Measurements from ENCODE around the gene ADAM33. TPM values are rescaled to one million over a fixed set of nuclear protein-coding genes. Genes with fewer than 3 reads are reported as not detected.

Gene ADAM33
- total RNA-seq, 1 experiment from 2014 or later: not detected

- TF ChIP-seq, protein P1, sequence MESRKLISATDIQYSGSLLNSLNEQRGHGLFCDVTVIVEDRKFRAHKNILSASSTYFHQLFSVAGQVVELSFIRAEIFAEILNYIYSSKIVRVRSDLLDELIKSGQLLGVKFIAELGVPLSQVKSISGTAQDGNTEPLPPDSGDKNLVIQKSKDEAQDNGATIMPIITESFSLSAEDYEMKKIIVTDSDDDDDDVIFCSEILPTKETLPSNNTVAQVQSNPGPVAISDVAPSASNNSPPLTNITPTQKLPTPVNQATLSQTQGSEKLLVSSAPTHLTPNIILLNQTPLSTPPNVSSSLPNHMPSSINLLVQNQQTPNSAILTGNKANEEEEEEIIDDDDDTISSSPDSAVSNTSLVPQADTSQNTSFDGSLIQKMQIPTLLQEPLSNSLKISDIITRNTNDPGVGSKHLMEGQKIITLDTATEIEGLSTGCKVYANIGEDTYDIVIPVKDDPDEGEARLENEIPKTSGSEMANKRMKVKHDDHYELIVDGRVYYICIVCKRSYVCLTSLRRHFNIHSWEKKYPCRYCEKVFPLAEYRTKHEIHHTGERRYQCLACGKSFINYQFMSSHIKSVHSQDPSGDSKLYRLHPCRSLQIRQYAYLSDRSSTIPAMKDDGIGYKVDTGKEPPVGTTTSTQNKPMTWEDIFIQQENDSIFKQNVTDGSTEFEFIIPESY (IDR thresholded peaks at IDR 0.05; ENCODE audit: extremely low read depth, insufficient replicate concordance, low read length): no peak
- TF ChIP-seq ELF1 (IDR thresholded peaks at IDR 0.05; ENCODE audit: borderline replicate concordance, low read depth) (no peak), FOSL1 (IDR thresholded peaks at IDR 0.05; ENCODE audit: low read depth) (no peak), CBX3 (IDR thresholded peaks at IDR 0.05; ENCODE audit: low read depth) (no peak), SIN3A (IDR thresholded peaks at IDR 0.05; ENCODE audit: low read depth) (no peak), POLR2A (IDR thresholded peaks at IDR 0.05; ENCODE audit: borderline replicate concordance, extremely low read depth, insufficient read depth, insufficient read length) (no peak), JUND (IDR thresholded peaks at IDR 0.05) (no peak)
Measured at GRCh38 chr20:3685341-3685740, 3.5 kb upstream of the ADAM33 start (continued).

GRCh38 chr20:3681352-3681930 is 369 bp downstream of the ADAM33 start:
- TF ChIP-seq, protein P2, sequence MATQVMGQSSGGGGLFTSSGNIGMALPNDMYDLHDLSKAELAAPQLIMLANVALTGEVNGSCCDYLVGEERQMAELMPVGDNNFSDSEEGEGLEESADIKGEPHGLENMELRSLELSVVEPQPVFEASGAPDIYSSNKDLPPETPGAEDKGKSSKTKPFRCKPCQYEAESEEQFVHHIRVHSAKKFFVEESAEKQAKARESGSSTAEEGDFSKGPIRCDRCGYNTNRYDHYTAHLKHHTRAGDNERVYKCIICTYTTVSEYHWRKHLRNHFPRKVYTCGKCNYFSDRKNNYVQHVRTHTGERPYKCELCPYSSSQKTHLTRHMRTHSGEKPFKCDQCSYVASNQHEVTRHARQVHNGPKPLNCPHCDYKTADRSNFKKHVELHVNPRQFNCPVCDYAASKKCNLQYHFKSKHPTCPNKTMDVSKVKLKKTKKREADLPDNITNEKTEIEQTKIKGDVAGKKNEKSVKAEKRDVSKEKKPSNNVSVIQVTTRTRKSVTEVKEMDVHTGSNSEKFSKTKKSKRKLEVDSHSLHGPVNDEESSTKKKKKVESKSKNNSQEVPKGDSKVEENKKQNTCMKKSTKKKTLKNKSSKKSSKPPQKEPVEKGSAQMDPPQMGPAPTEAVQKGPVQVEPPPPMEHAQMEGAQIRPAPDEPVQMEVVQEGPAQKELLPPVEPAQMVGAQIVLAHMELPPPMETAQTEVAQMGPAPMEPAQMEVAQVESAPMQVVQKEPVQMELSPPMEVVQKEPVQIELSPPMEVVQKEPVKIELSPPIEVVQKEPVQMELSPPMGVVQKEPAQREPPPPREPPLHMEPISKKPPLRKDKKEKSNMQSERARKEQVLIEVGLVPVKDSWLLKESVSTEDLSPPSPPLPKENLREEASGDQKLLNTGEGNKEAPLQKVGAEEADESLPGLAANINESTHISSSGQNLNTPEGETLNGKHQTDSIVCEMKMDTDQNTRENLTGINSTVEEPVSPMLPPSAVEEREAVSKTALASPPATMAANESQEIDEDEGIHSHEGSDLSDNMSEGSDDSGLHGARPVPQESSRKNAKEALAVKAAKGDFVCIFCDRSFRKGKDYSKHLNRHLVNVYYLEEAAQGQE (IDR thresholded peaks at IDR 0.05; ENCODE audit: low read depth): no peak
- TF ChIP-seq ZFX (IDR thresholded peaks at IDR 0.05) (no peak), RAD21 (IDR thresholded peaks at IDR 0.05; ENCODE audit: low read depth) (no peak), POLR2A (IDR thresholded peaks at IDR 0.05; ENCODE audit: borderline replicate concordance, extremely low read depth, insufficient read depth, insufficient read length) (no peak), ZNF274 (IDR thresholded peaks at IDR 0.05; ENCODE audit: low read depth, low read length) (no peak), EGR1 (IDR thresholded peaks at IDR 0.05; ENCODE audit: low read depth) (no peak), FOSL1 (IDR thresholded peaks at IDR 0.05; ENCODE audit: low read depth) (no peak), YY1 (IDR thresholded peaks at IDR 0.05; ENCODE audit: extremely low read depth, insufficient replicate concordance, low read depth, low read length) (no peak), CEBPB (IDR thresholded peaks at IDR 0.05; ENCODE audit: low read depth) (no peak), TCF7L2 (IDR thresholded peaks at IDR 0.05; ENCODE audit: borderline replicate concordance, extremely low read depth, insufficient read depth, insufficient read length) (no peak), JUND (IDR thresholded peaks at IDR 0.05) (no peak), SIN3A (IDR thresholded peaks at IDR 0.05; ENCODE audit: low read depth) (no peak), EZH2 (IDR thresholded peaks at IDR 0.05) (no peak), SRF (IDR thresholded peaks at IDR 0.05; ENCODE audit: low read depth) (no peak)
- TF ChIP-seq, protein P1 (IDR thresholded peaks at IDR 0.05; ENCODE audit: extremely low read depth, insufficient replicate concordance, low read length): no peak
- H4K20me1 ChIP-seq (ENCODE audit: insufficient read depth): no peaks in the 10 kb centered on the region
- H3K9ac ChIP-seq (ENCODE audit: low read length): no peak overlapping the region
- no peak overlapping the region for H2AFZ ChIP-seq (ENCODE audit: low read depth, low read length, poor library complexity, severe bottlenecking)
- no TSS peak for BruUV-seq (replicated peaks)
- H3K79me2 ChIP-seq (ENCODE audit: insufficient read depth, low read length): no peaks in the 10 kb centered on the region
- H3K4me1 ChIP-seq (ENCODE audit: control insufficient read depth in 1 of 2, insufficient read depth in 2 of 2, low read length in 2 of 2): peaks cover 2 to 13% of the 10 kb centered on the region in 2 experiments; a peak in 2 of 4 replicates
- intact Hi-C loops (cut with micrococcal nuclease): no loop called here
- POLR2A ChIA-PET: no interaction called here
- no peaks in the 10 kb centered on the region for H3K36me3 ChIP-seq (ENCODE audit: control insufficient read depth in 1 of 2, insufficient read depth in 2 of 2, low read length in 2 of 2)
- no peak overlapping the region for H3K4me3 ChIP-seq (replicated peaks in 1 of 2; ENCODE audit: low read depth in 1 of 2, low read length in 2 of 2)
- no peak for DNase-seq (ENCODE audit: low read depth, low spot score)
- H3K9me2 ChIP-seq (ENCODE audit: insufficient read depth): no peaks in the 10 kb centered on the region
- no peaks in the 10 kb centered on the region for H3K9me3 ChIP-seq (ENCODE audit: control insufficient read depth in 1 of 2, insufficient read depth in 1 of 2, low read depth in 1 of 2, low read length in 2 of 2)
- RAD21 ChIA-PET (ENCODE audit: low non-redundant PET in 1 of 2, low total read pairs in 2 of 2, uncharacterized antibody in 2 of 2, unreplicated experiment in 2 of 2): no interaction called here
- CTCF ChIA-PET: no interaction called here
- no peak for ATAC-seq
- no peak overlapping the region for H3K4me2 ChIP-seq (ENCODE audit: low read length)
- no peaks in the 10 kb centered on the region for H3K27me3 ChIP-seq (ENCODE audit: insufficient read depth, low read length)
- H3K27ac ChIP-seq (ENCODE audit: low read depth, low read length): no peak overlapping the region

All from HCT116 (cell line).